Tibial nerve (tissue), 4 donors: ENCODE results near the gene CBFB. TPM values are rescaled to one million over a fixed set of nuclear protein-coding genes. Genes with fewer than 3 reads are reported as not detected.

ENCODE experiments used
- DNase-seq, 2 donors: peaks; one replicate each; pipeline ENCODE4 v3.0.0-alpha.2; 2019; ENCODE audit warnings: low spot score in 2 of 2
- H3K27ac ChIP-seq, 4 donors: fragments of 200-600 bp; sonication (generic) in 3 of 4; one replicate each; pipeline ENCODE4 v1.5.1; 2017 to 2019; ENCODE audit warnings: mild to moderate bottlenecking in 1 of 4
- H3K27me3 ChIP-seq, 2 donors: fragments of 200-600 bp; sonication (generic) in 1 of 2; one replicate each; pipeline versions ENCODE4 v1.5.1 to v1.6.0; 2017 to 2019
- H3K36me3 ChIP-seq, 3 donors: fragments of 200-600 bp; sonication (generic); one replicate each; pipeline ENCODE4 v1.5.1; 2018 to 2019
- H3K4me1 ChIP-seq, 4 donors: fragments of 200-600 bp; sonication (generic) in 3 of 4; one replicate each; pipeline ENCODE4 v1.5.1; 2017 to 2019
- H3K4me3 ChIP-seq, 4 donors: fragments of 200-600 bp; sonication (generic) in 3 of 4; one replicate each; pipeline ENCODE4 v1.5.1; 2017 to 2019; ENCODE audit warnings: mild to moderate bottlenecking in 1 of 4, moderate library complexity in 1 of 4
- H3K9me3 ChIP-seq, 4 donors: fragments of 200-600 bp; sonication (generic) in 3 of 4; one replicate each; pipeline ENCODE4 v1.5.1; 2017 to 2019
- EP300 ChIP-seq, 2 donors: sonication (generic); formaldehyde crosslinking; IDR thresholded peaks; one replicate each; pipeline ENCODE4 v1.6.1; 2017; ENCODE audit warnings: antibody characterized with exemption in 2 of 2, mild to moderate bottlenecking in 1 of 2
- POLR2A ChIP-seq, 2 donors: fragments of 450-650 bp; IDR thresholded peaks; one replicate each; pipeline ENCODE4 v1.6.1; 2017; ENCODE audit warnings: antibody characterized with exemption in 2 of 2, mild to moderate bottlenecking in 2 of 2, moderate library complexity in 2 of 2
- WGBS, 2 donors: methylation state at CpG; one replicate each; pipeline ENCODE4 v1.1.5; 2018; 5-methylcytosine and 5-hydroxymethylcytosine counted together
- total RNA-seq, 4 donors: library from RNA; depleted of rRNA; stranded (reverse); fragments of >200 nt; gene quantifications; one replicate each; pipeline ENCODE4 v1.1.0, GENCODE V29; 2016
- TF ChIP-seq, protein P1 (sequence below), 5 experiments: fragments of 200-600 bp in 3 of 5; fragments of 450-650 bp in 2 of 5; sonication (generic) in 3 of 5; IDR thresholded peaks; one replicate each; pipeline ENCODE4 v1.5.1; 2016 to 2019; ENCODE audit warnings: antibody characterized with exemption in 5 of 5, mild to moderate bottlenecking in 3 of 5, moderate library complexity in 2 of 5

CBFB gene
- total RNA-seq, 4 donors from 2014 or later = 46.7 to 70.5 (median 59.9) TPM

DNA sequence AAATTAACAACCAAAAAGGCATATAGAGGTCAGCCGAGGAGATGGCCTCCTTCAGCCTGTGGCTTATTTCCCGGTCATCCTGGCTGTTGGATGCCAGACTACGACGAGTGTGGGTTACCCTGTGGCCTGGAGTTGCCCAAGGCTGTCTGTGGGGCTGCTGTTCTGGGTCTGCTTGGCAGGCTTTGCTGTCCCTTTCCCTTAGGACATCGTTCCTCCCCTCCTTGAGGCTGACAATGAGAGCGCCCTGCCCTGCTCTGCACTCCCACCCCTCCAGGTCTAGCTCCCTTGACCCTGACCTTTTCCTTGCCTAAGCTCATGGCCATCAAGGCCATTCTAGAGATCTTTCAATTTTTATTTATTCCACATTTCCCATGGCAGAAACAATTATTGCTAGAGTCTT lies 1.9 kb upstream of the CBFB start:
- TF ChIP-seq POLR2A (IDR thresholded peaks at IDR 0.05) (no peak), EP300 (IDR thresholded peaks at IDR 0.05) (no peak)
- TF ChIP-seq, protein P1, sequence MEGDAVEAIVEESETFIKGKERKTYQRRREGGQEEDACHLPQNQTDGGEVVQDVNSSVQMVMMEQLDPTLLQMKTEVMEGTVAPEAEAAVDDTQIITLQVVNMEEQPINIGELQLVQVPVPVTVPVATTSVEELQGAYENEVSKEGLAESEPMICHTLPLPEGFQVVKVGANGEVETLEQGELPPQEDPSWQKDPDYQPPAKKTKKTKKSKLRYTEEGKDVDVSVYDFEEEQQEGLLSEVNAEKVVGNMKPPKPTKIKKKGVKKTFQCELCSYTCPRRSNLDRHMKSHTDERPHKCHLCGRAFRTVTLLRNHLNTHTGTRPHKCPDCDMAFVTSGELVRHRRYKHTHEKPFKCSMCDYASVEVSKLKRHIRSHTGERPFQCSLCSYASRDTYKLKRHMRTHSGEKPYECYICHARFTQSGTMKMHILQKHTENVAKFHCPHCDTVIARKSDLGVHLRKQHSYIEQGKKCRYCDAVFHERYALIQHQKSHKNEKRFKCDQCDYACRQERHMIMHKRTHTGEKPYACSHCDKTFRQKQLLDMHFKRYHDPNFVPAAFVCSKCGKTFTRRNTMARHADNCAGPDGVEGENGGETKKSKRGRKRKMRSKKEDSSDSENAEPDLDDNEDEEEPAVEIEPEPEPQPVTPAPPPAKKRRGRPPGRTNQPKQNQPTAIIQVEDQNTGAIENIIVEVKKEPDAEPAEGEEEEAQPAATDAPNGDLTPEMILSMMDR (IDR thresholded peaks at IDR 0.05) = no peak
- WGBS, 2 donors = 79 to 84% methylated on average over 6 of the region's 6 CpGs
- Histone ChIP-seq H3K4me3 (no peak overlapping the region), H3K9me3 (no peaks in the 10 kb centered on the region), H3K4me1 (peaks cover 0 to 37% (median 16%) of the 10 kb centered on the region in 4 donors), H3K36me3 (no peaks in the 10 kb centered on the region), H3K27me3 (no peaks in the 10 kb centered on the region), H3K27ac (no peak overlapping the region)
- no peak for DNase-seq

DNA sequence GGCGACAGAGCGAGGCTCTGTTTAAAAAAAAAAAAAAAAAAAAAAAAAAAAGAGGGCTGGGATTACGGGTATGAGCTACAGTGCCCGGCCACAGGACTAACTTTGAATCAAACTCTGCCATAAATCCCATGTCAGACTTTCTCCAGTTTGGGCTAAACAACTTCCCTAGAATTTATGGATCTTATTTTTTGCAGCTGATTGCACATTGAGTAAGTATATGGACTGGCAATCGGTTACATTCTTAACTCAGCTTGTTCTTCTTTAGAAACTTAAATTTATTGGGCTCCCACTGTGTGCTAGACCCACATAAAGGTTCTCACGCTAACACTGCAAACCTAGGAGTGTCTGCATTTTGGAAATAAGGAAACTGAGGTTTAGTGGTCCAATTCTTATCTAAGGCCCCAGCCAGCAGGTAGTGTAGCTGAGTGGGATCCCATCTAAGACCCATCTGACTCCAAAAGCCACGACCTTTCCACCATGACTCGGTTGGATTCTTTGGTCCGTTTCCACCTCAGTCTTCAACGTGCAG lies 718 bp upstream of the CBFB start:
- no peak for DNase-seq
- 33 to 37% methylated on average over 10 of the region's 10 CpGs for whole genome bisulfite sequencing, 2 donors

DNA sequence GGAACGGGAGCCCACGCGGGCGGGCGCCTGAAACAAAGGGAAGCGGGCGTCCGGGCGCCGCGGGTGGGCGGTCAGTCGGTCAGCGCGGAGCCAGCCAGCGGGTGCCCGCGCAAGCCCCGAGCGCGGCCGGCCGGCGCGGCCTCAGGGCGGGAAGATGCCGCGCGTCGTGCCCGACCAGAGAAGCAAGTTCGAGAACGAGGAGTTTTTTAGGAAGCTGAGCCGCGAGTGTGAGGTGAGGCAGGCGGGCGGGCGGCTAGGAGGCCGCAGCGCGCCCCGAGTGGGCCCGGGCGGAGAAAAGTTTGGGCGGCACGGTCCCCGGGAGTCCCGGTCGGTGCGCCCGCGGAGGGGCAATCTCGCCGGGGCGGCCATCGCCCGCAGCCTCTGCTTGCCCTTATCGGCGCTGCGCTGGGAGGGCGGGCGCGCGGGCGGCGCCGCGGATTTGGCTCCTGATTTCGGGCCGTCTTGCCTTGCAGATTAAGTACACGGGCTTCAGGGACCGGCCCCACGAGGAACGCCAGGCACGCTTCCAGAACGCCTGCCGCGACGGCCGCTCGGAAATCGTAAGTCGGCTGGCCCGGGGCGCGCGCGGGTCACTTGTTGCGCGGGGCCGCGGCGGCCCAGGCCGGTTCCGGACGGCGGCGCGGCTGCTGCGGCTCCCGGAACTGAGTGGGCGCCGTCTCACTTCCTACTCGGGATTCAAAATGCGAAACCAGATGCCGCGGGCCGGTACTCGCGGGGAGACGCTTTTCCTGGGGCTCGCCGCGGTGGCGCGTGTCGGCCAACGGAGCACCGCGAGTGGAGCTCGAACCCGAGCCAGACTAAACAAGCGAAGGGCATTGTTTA lies 526 bp downstream of the CBFB start:
- H3K27ac ChIP-seq = peak overlapping the region; percentile 89 to 99 (median 98)
- peak overlapping the region; percentile 62 to 99 (median 88) for H3K4me3 ChIP-seq
- DNase-seq = peak; percentile 29 to 40
- peaks cover 0 to 54% (median 16%) of the 10 kb centered on the region in 4 donors for H3K4me1 ChIP-seq
- H3K36me3 ChIP-seq = no peaks in the 10 kb centered on the region
- WGBS, 2 donors = 1% methylated on average over 44 to 62 of the region's 123 CpGs
- H3K27me3 ChIP-seq = no peaks in the 10 kb centered on the region
- no peaks in the 10 kb centered on the region for H3K9me3 ChIP-seq
- TF ChIP-seq POLR2A (IDR thresholded peaks at IDR 0.05) = peak; percentile 34 to 53
- TF ChIP-seq, protein P1 (IDR thresholded peaks at IDR 0.05) = peak in 2 of 5 experiments; percentile 8 to 20
- peak in 1 of 2 donors; percentile 52 for TF ChIP-seq EP300 (IDR thresholded peaks at IDR 0.05)

More for the DNA sequence above, 718 bp upstream of the CBFB start:
- H3K27me3 ChIP-seq = no peaks in the 10 kb centered on the region
- no peaks in the 10 kb centered on the region for H3K9me3 ChIP-seq
- H3K27ac ChIP-seq = peak overlapping the region; percentile 93 to 99 (median 98)
- no peak for TF ChIP-seq EP300 (IDR thresholded peaks at IDR 0.05)
- TF ChIP-seq, protein P1 (IDR thresholded peaks at IDR 0.05) = no peak
- no peak for TF ChIP-seq POLR2A (IDR thresholded peaks at IDR 0.05)
- peaks cover 0 to 49% (median 16%) of the 10 kb centered on the region in 4 donors for H3K4me1 ChIP-seq
- H3K4me3 ChIP-seq = peak overlapping the region; percentile 64 to 99 (median 78)
- H3K36me3 ChIP-seq = no peaks in the 10 kb centered on the region

DNA sequence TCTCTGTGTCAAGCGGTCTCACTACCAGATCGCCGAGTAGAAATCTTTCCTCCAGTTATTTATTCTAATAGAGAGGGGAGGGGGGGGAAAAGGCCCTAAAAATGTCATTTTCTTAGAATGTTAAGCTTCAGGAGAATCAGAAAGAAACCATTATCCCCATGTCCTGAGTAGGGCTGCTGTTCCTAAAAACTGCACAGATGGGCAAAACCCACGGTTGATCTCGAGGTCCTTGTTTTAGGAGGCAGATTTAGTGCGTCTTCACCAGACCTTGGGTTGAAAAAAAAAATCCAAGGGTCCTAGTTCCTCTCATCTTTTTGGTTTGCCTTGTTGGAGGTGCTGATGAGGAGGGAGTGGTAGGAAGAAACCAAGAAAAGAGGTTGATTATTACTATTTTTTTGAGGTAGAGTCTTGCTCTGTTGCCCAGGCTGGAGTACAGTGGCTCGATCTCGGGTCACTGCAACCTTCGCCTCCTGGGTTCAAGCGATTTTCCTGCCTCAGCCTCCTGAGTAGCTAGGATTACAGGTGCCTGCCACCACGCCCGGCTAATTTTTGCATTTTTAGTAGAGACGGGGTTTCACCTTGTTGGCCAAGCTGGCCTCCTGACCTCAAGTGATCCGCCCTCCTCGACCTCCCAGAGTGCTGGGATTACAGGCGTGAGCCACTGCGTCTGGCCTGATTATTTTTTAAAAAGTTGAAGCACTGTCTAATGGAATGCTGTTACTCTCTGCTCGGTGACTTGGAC lies 1.4 kb downstream of the CBFB start:
- Histone ChIP-seq H3K4me3 (peak overlapping the region; percentile 62 to 99 (median 88)), H3K4me1 (peaks cover 0 to 56% (median 18%) of the 10 kb centered on the region in 4 donors), H3K36me3 (no peaks in the 10 kb centered on the region), H3K27me3 (no peaks in the 10 kb centered on the region), H3K9me3 (no peaks in the 10 kb centered on the region), H3K27ac (peak overlapping the region; percentile 89 to 99 (median 98))
- WGBS, 2 donors = 31 to 45% methylated on average over 18 of the region's 18 CpGs
- DNase-seq = no peak
- TF ChIP-seq POLR2A (IDR thresholded peaks at IDR 0.05) (no peak), EP300 (IDR thresholded peaks at IDR 0.05) (no peak)
- TF ChIP-seq, protein P1 (IDR thresholded peaks at IDR 0.05) = no peak
